NT2/D1 (cell line): ENCODE measurements around the gene LTF.

ENCODE experiments used
- YY1 ChIP-seq: IDR thresholded peaks from 2 replicates; pipeline ENCODE4 v1.6.1; 2011; ENCODE audit not compliant: insufficient read length, insufficient read depth
- ZNF274 ChIP-seq: IDR thresholded peaks from 2 replicates; pipeline ENCODE4 v1.6.1; 2011; ENCODE audit warnings: mild to moderate bottlenecking, low read depth, low read length

DNA sequence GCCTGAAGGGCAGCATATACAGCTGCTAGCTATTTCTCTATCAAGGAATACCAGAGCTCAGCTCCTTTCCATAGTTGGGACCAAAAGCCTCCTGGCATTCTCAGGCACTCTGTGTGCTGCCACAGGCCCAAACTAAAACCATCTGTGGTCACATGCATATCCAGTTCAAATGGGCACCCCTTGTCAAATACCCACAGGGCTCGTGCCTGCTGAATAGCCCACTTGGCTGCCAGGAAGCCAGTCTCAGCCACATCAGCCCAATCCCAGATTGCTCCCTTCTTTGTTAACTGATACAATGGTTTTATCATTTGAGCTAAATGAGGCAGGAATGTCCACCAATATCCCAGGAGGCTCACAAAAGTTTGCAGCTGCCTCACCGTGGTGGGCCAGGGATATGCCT lies 43.8 kb downstream of the LTF start:
- TF ChIP-seq ZNF274: no peak
- TF ChIP-seq YY1: no peak
